ENCODE results near the gene PEX11G.
A peak's percentile ranks its signal among the peaks of the same experiment; 100 is the strongest.

Gene PEX11G

GRCh38 chr19:7488736-7489353, at the start of gene PEX11G:
PEX11G (minus strand) TSS chr19:7489035; CDS start chr19:7489010, 25 bp downstream.
- Histone ChIP-seq H3K4me1 (ENCODE audit: control insufficient read depth in 2 of 2, insufficient read depth in 2 of 2, low read length in 2 of 2) (peaks cover 7 to 15% of the 10 kb centered on the region in 2 donors), H3K9ac (ENCODE audit: low read depth in 1 of 2, low read length in 2 of 2) (peak within 1 kb of the TSS; percentile 90 to 92), H3K9me3 (ENCODE audit: control insufficient read depth in 2 of 2, low read length in 2 of 2) (no peaks in the 10 kb centered on the region), H3K27me3 (ENCODE audit: control insufficient read depth in 2 of 2, insufficient read depth in 2 of 2, low read length in 2 of 2) (no peaks in the 10 kb centered on the region), H3K4me3 (ENCODE audit: low read length in 2 of 2) (peak within 1 kb of the TSS; percentile 78 to 86), H3K36me3 (ENCODE audit: control insufficient read depth in 2 of 2, insufficient read depth in 2 of 2, low read length in 2 of 2) (no peaks in the 10 kb centered on the region), H3K27ac (ENCODE audit: low read depth in 2 of 2, low read length in 2 of 2) (peak within 1 kb of the TSS; percentile 88 to 93)

- H3K36me3 ChIP-seq (ENCODE audit: control insufficient read depth in 2 of 2, insufficient read depth in 2 of 2, low read length in 2 of 2), result peaks cover 8 to 19% of the 10 kb centered on the region in 2 donors
- H3K4me1 ChIP-seq (ENCODE audit: control insufficient read depth in 2 of 2, insufficient read depth in 2 of 2, low read length in 2 of 2), result peaks cover 10 to 12% of the 10 kb centered on the region in 2 donors
- H3K9me3 ChIP-seq (ENCODE audit: control insufficient read depth in 2 of 2, low read length in 2 of 2), result no peaks in the 10 kb centered on the region
- H3K27ac ChIP-seq (ENCODE audit: low read depth in 2 of 2, low read length in 2 of 2), result peak overlapping the region; percentile 85 to 95
- H3K27me3 ChIP-seq (ENCODE audit: control insufficient read depth in 2 of 2, insufficient read depth in 2 of 2, low read length in 2 of 2), result no peaks in the 10 kb centered on the region
- peak overlapping the region; percentile 84 to 89 for H3K9ac ChIP-seq (ENCODE audit: low read depth in 1 of 2, low read length in 2 of 2)
- peak overlapping the region; percentile 91 to 97 for H3K4me3 ChIP-seq (ENCODE audit: low read length in 2 of 2)
These were observed 47.3 kb upstream of the PEX11G start for GRCh38 chr19:7535998-7536695.

- Histone ChIP-seq H3K9me3 (ENCODE audit: control insufficient read depth in 2 of 2, low read length in 2 of 2) (no peaks in the 10 kb centered on the region), H3K27me3 (ENCODE audit: control insufficient read depth in 2 of 2, insufficient read depth in 2 of 2, low read length in 2 of 2) (no peaks in the 10 kb centered on the region), H3K9ac (ENCODE audit: low read depth in 1 of 2, low read length in 2 of 2) (peak within 1 kb of the TSS; percentile 89 to 90), H3K4me1 (ENCODE audit: control insufficient read depth in 2 of 2, insufficient read depth in 2 of 2, low read length in 2 of 2) (peaks cover 10 to 12% of the 10 kb centered on the region in 2 donors), H3K4me3 (ENCODE audit: low read length in 2 of 2) (peak within 1 kb of the TSS; percentile 91 to 97), H3K36me3 (ENCODE audit: control insufficient read depth in 2 of 2, insufficient read depth in 2 of 2, low read length in 2 of 2) (peaks cover 3 to 13% of the 10 kb centered on the region in 2 donors), H3K27ac (ENCODE audit: low read depth in 2 of 2, low read length in 2 of 2) (peak within 1 kb of the TSS; percentile 85 to 95)
These were observed 46.5 kb upstream of the PEX11G start, which contains the start of gene PNPLA6 for GRCh38 chr19:7535047-7535997. PNPLA6 (plus strand) TSS chr19:7535717; CDS start chr19:7535789, 72 bp downstream.

- H3K9me3 ChIP-seq (ENCODE audit: control insufficient read depth in 2 of 2, low read length in 2 of 2), result no peaks in the 10 kb centered on the region
- H3K27me3 ChIP-seq (ENCODE audit: control insufficient read depth in 2 of 2, insufficient read depth in 2 of 2, low read length in 2 of 2), result no peaks in the 10 kb centered on the region
- peaks cover 2 to 11% of the 10 kb centered on the region in 2 donors for H3K36me3 ChIP-seq (ENCODE audit: control insufficient read depth in 2 of 2, insufficient read depth in 2 of 2, low read length in 2 of 2)
- H3K4me3 ChIP-seq (ENCODE audit: low read length in 2 of 2), result peak overlapping the region; percentile 91 to 97
- H3K4me1 ChIP-seq (ENCODE audit: control insufficient read depth in 2 of 2, insufficient read depth in 2 of 2, low read length in 2 of 2), result peaks cover 10 to 12% of the 10 kb centered on the region in 2 donors
- H3K9ac ChIP-seq (ENCODE audit: low read depth in 1 of 2, low read length in 2 of 2), result peak overlapping the region; percentile 89 to 90
- peak overlapping the region; percentile 85 to 95 for H3K27ac ChIP-seq (ENCODE audit: low read depth in 2 of 2, low read length in 2 of 2)
These were observed 45.8 kb upstream of the PEX11G start for GRCh38 chr19:7534531-7535046.

- peaks cover 3 to 14% of the 10 kb centered on the region in 2 donors for H3K36me3 ChIP-seq (ENCODE audit: control insufficient read depth in 2 of 2, insufficient read depth in 2 of 2, low read length in 2 of 2)
These were observed 45.2 kb upstream of the PEX11G start for GRCh38 chr19:7533925-7534480.

GRCh38 chr19:7533281-7533885, 44.5 kb upstream of the PEX11G start:
- H3K36me3 ChIP-seq (ENCODE audit: control insufficient read depth in 2 of 2, insufficient read depth in 2 of 2, low read length in 2 of 2), result peaks cover 3 to 14% of the 10 kb centered on the region in 2 donors
- H3K4me3 ChIP-seq (ENCODE audit: low read length in 2 of 2), result peak overlapping the region; percentile 91 to 97
- H3K4me1 ChIP-seq (ENCODE audit: control insufficient read depth in 2 of 2, insufficient read depth in 2 of 2, low read length in 2 of 2), result peaks cover 10 to 12% of the 10 kb centered on the region in 2 donors
- no peaks in the 10 kb centered on the region for H3K9me3 ChIP-seq (ENCODE audit: control insufficient read depth in 2 of 2, low read length in 2 of 2)
- peak overlapping the region; percentile 65 to 95 for H3K27ac ChIP-seq (ENCODE audit: low read depth in 2 of 2, low read length in 2 of 2)
- H3K9ac ChIP-seq (ENCODE audit: low read depth in 1 of 2, low read length in 2 of 2), result peak overlapping the region in 1 of 2 donors; percentile 67
- no peaks in the 10 kb centered on the region for H3K27me3 ChIP-seq (ENCODE audit: control insufficient read depth in 2 of 2, insufficient read depth in 2 of 2, low read length in 2 of 2)

More at GRCh38 chr19:7533925-7534480, 45.2 kb upstream of the PEX11G start:
- peak overlapping the region; percentile 91 to 97 for H3K4me3 ChIP-seq (ENCODE audit: low read length in 2 of 2)
- peak overlapping the region; percentile 85 to 95 for H3K27ac ChIP-seq (ENCODE audit: low read depth in 2 of 2, low read length in 2 of 2)
- H3K9me3 ChIP-seq (ENCODE audit: control insufficient read depth in 2 of 2, low read length in 2 of 2), result no peaks in the 10 kb centered on the region
- no peaks in the 10 kb centered on the region for H3K27me3 ChIP-seq (ENCODE audit: control insufficient read depth in 2 of 2, insufficient read depth in 2 of 2, low read length in 2 of 2)
- peak overlapping the region; percentile 89 to 90 for H3K9ac ChIP-seq (ENCODE audit: low read depth in 1 of 2, low read length in 2 of 2)
- H3K4me1 ChIP-seq (ENCODE audit: control insufficient read depth in 2 of 2, insufficient read depth in 2 of 2, low read length in 2 of 2), result peaks cover 10 to 12% of the 10 kb centered on the region in 2 donors

GRCh38 chr19:7529610-7530490, 41.0 kb upstream of the PEX11G start:
- Histone ChIP-seq H3K9me3 (ENCODE audit: control insufficient read depth in 2 of 2, low read length in 2 of 2) (no peaks in the 10 kb centered on the region), H3K9ac (ENCODE audit: low read depth in 1 of 2, low read length in 2 of 2) (no peak overlapping the region), H3K36me3 (ENCODE audit: control insufficient read depth in 2 of 2, insufficient read depth in 2 of 2, low read length in 2 of 2) (peaks cover 7 to 24% of the 10 kb centered on the region in 2 donors), H3K27ac (ENCODE audit: low read depth in 2 of 2, low read length in 2 of 2) (no peak overlapping the region), H3K27me3 (ENCODE audit: control insufficient read depth in 2 of 2, insufficient read depth in 2 of 2, low read length in 2 of 2) (no peaks in the 10 kb centered on the region), H3K4me3 (ENCODE audit: low read length in 2 of 2) (no peak overlapping the region), H3K4me1 (ENCODE audit: control insufficient read depth in 2 of 2, insufficient read depth in 2 of 2, low read length in 2 of 2) (peaks cover 4 to 5% of the 10 kb centered on the region in 2 donors)

GRCh38 chr19:7529246-7529600, 40.4 kb upstream of the PEX11G start:
- Histone ChIP-seq H3K36me3 (ENCODE audit: control insufficient read depth in 2 of 2, insufficient read depth in 2 of 2, low read length in 2 of 2) (peaks cover 7 to 24% of the 10 kb centered on the region in 2 donors), H3K4me1 (ENCODE audit: control insufficient read depth in 2 of 2, insufficient read depth in 2 of 2, low read length in 2 of 2) (peaks cover 0 to 6% of the 10 kb centered on the region in 2 donors), H3K27ac (ENCODE audit: low read depth in 2 of 2, low read length in 2 of 2) (no peak overlapping the region), H3K9ac (ENCODE audit: low read depth in 1 of 2, low read length in 2 of 2) (no peak overlapping the region), H3K4me3 (ENCODE audit: low read length in 2 of 2) (no peak overlapping the region), H3K27me3 (ENCODE audit: control insufficient read depth in 2 of 2, insufficient read depth in 2 of 2, low read length in 2 of 2) (no peaks in the 10 kb centered on the region), H3K9me3 (ENCODE audit: control insufficient read depth in 2 of 2, low read length in 2 of 2) (no peaks in the 10 kb centered on the region)
